Mesothelial cell of epicardium (in vitro differentiated cells): Measurements from ENCODE around the gene NT5DC1. TPM values are rescaled to one million over a fixed set of nuclear protein-coding genes. Genes with fewer than 3 reads are reported as not detected.

ENCODE experiments used
- DNase-seq, 2 experiments: peaks; one replicate each; pipeline ENCODE4 v3.0.0; 2021; ENCODE audit warnings: low spot score in 2 of 2; ENCODE audit not compliant: unreplicated experiment in 2 of 2
- H3K27ac Mint-ChIP-seq: 2 replicates; pipeline ENCODE4 v1.8.0; 2021; ENCODE audit warnings: mixed read lengths
- H3K27me3 Mint-ChIP-seq: 2 replicates; pipeline ENCODE4 v1.8.0; 2021; ENCODE audit warnings: low read depth, mixed read lengths
- H3K36me3 Mint-ChIP-seq: 2 replicates; pipeline ENCODE4 v1.8.0; 2021; ENCODE audit warnings: mixed read lengths
- H3K4me1 Mint-ChIP-seq: 2 replicates; pipeline ENCODE4 v1.8.0; 2021; ENCODE audit warnings: mixed read lengths
- H3K4me3 Mint-ChIP-seq: 2 replicates; pipeline ENCODE4 v1.8.0; 2021; ENCODE audit warnings: mild to moderate bottlenecking, moderate library complexity, mixed read lengths
- H3K9me3 Mint-ChIP-seq: 2 replicates; pipeline ENCODE4 v1.8.0; 2021; ENCODE audit warnings: mixed read lengths
- CTCF ChIP-seq: fragments of 200-600 bp; sonication (generic); IDR thresholded peaks from one replicate; pipeline ENCODE4 v1.5.0; 2021; ENCODE audit warnings: antibody characterized with exemption; ENCODE audit not compliant: unreplicated experiment
- total RNA-seq: library from RNA; stranded (reverse); gene quantifications from 3 replicates; pipeline ENCODE4 v1.2.1, GENCODE V29; 2021

The NT5DC1 gene
- total RNA-seq, 1 donor from 2014 or later, result 34.5 TPM

- no peak for DNase-seq
- no peak within 1 kb of the TSS for H3K4me3 Mint-ChIP-seq
- no peak within 1 kb of the TSS for H3K27ac Mint-ChIP-seq
- no peak for TF ChIP-seq CTCF
- H3K36me3 Mint-ChIP-seq, result peaks cover 4% of the 10 kb centered on the region
- H3K27me3 Mint-ChIP-seq, result no peaks in the 10 kb centered on the region
- no peaks in the 10 kb centered on the region for H3K4me1 Mint-ChIP-seq
- no peaks in the 10 kb centered on the region for H3K9me3 Mint-ChIP-seq
Observed at GRCh38 chr6:116126032-116126431, 25.4 kb downstream of the NT5DC1 start, which contains the start of gene COL10A1. Gene COL10A1, minus strand, starts transcription at chr6:116126132. Its CDS starts 640 bp downstream, at chr6:116125492.

GRCh38 chr6:116127771-116128493 lies 27.3 kb downstream of the NT5DC1 start:
- Mint-ChIP-seq H3K9me3 (peaks cover 6% of the 10 kb centered on the region), H3K27ac (no peak overlapping the region), H3K4me3 (no peak overlapping the region), H3K4me1 (no peaks in the 10 kb centered on the region), H3K36me3 (peaks cover 6% of the 10 kb centered on the region), H3K27me3 (no peaks in the 10 kb centered on the region)
- DNase-seq, result no peak
- no peak for TF ChIP-seq CTCF

GRCh38 chr6:116133453-116133852 lies 32.8 kb downstream of the NT5DC1 start:
- peaks cover 6% of the 10 kb centered on the region for H3K9me3 Mint-ChIP-seq
- TF ChIP-seq CTCF, result no peak
- no peaks in the 10 kb centered on the region for H3K27me3 Mint-ChIP-seq
- no peaks in the 10 kb centered on the region for H3K4me1 Mint-ChIP-seq
- no peak overlapping the region for H3K4me3 Mint-ChIP-seq
- no peak for DNase-seq
- H3K27ac Mint-ChIP-seq, result no peak overlapping the region
- peaks cover 6% of the 10 kb centered on the region for H3K36me3 Mint-ChIP-seq

GRCh38 chr6:116136373-116136772 lies 35.7 kb downstream of the NT5DC1 start:
- Mint-ChIP-seq H3K27ac (no peak overlapping the region), H3K36me3 (peaks cover 4% of the 10 kb centered on the region), H3K9me3 (peaks cover 6% of the 10 kb centered on the region), H3K4me1 (no peaks in the 10 kb centered on the region), H3K27me3 (no peaks in the 10 kb centered on the region), H3K4me3 (no peak overlapping the region)
- no peak for DNase-seq
- no peak for TF ChIP-seq CTCF

- H3K27me3 Mint-ChIP-seq, result no peaks in the 10 kb centered on the region
- H3K27ac Mint-ChIP-seq, result no peak overlapping the region
- DNase-seq, result no peak
- no peak overlapping the region for H3K4me3 Mint-ChIP-seq
- TF ChIP-seq CTCF, result no peak
- peaks cover 3% of the 10 kb centered on the region for H3K4me1 Mint-ChIP-seq
- peaks cover 3% of the 10 kb centered on the region for H3K9me3 Mint-ChIP-seq
- H3K36me3 Mint-ChIP-seq, result no peaks in the 10 kb centered on the region
Observed at GRCh38 chr6:116136933-116137340, 36.3 kb downstream of the NT5DC1 start.
